Calu3 (cell line): ENCODE results near the gene PBRM1. TPM values are rescaled to one million over a fixed set of nuclear protein-coding genes. Genes with fewer than 3 reads are reported as not detected.

Source experiments
- BruUV-seq: library from RNA; stranded (reverse); fragments of 400-500 nt; replicated peaks from 2 replicates; lab custom pipeline; 2021; lab: Mats Ljungman, UMichigan
- CTCF ChIA-PET: fragments of 300-600 bp; sonication (Branson Sonifier 250); formaldehyde crosslinking; loops from one replicate; lab custom pipeline; 2022; ENCODE audit warnings: antibody characterized with exemption; lab: Charles Lee
- DNase-seq: peaks from one replicate; pipeline ENCODE4 v3.0.0; 2022
- H3K27ac Mint-ChIP-seq: one replicate; pipeline ENCODE4 v1.8.0; 2022; ENCODE audit warnings: mixed read lengths; ENCODE audit not compliant: unreplicated experiment
- H3K27me3 Mint-ChIP-seq: one replicate; pipeline ENCODE4 v1.8.0; 2022; ENCODE audit warnings: mixed read lengths; ENCODE audit not compliant: unreplicated experiment
- H3K36me3 Mint-ChIP-seq: one replicate; pipeline ENCODE4 v1.8.0; 2022; ENCODE audit warnings: mild to moderate bottlenecking, moderate library complexity, mixed read lengths; ENCODE audit not compliant: insufficient read depth, unreplicated experiment
- H3K4me1 Mint-ChIP-seq: one replicate; pipeline ENCODE4 v1.8.0; 2022; ENCODE audit warnings: mild to moderate bottlenecking, low read depth, mixed read lengths; ENCODE audit not compliant: unreplicated experiment
- H3K4me3 Mint-ChIP-seq: one replicate; pipeline ENCODE4 v1.8.0; 2022; ENCODE audit warnings: mild to moderate bottlenecking, low read depth, moderate library complexity, mixed read lengths; ENCODE audit not compliant: unreplicated experiment
- H3K9me3 Mint-ChIP-seq: one replicate; pipeline ENCODE4 v1.8.0; 2022; ENCODE audit warnings: low read depth, mixed read lengths; ENCODE audit not compliant: unreplicated experiment
- intact Hi-C: fragments of 100-400 bp; cut with micrococcal nuclease; formaldehyde crosslinking; loops from one replicate; pipeline ENCODE4 v1.10.0; 2022; ENCODE audit not compliant: unreplicated experiment
- total RNA-seq: library from RNA; stranded (reverse); gene quantifications from 2 replicates; pipeline ENCODE4 v1.2.3, GENCODE V29; 2022
- TF ChIP-seq, protein P1 (sequence below): fragments of 200-600 bp; IDR thresholded peaks from one replicate; pipeline ENCODE4 v1.8.0; 2022; ENCODE audit warnings: antibody characterized with exemption; ENCODE audit not compliant: unreplicated experiment

PBRM1 gene
- total RNA-seq, 1 experiment from 2014 or later: 54.9 TPM

DNA sequence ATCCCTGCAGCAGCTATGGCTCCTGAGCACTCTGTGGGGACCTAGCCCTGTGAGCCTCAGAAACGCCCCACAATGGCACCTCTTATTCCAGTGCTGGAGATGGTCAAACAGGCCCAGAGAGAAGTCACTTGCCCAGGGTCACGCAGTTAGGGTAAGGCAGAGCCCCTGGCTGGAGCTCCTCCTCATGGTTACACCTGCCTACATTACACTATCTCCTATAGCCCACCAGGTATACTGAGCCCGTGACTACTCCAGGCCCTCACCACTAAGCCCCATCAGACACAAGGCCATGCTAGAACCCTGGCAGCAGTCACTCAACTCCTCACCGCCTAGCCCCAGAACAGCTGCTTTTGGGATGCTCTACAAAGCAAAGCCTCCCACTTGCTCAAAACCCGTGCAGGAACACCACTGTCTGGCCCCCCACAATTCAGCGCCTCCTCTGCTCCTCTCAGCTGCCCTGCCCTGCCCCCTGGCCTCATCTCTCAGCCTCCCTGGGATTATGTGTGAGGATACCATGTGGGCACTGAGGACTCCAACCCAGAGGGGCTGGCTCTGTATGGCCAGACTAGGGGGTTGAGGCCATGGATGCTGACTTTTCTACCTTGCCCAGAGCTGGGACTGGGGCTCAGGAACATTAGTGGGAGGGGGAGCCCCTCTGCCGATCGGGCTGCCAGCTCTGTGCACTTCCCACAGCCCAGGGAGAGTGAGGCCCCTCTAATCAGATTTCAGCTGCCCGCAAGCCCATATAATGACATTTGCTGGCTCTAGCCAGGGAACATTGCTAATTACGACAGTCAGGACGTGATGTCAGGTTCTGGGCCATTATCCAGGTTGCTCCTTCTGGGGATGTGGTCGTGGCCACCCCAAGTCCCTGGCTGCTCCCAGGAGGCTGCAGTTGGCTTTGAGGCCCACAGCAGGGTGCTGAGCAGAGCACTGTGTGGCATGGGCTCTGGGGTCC, 156.1 kb downstream of the PBRM1 start:
- peaks cover 61% of the 10 kb centered on the region for H3K36me3 Mint-ChIP-seq
- H3K4me1 Mint-ChIP-seq: no peaks in the 10 kb centered on the region
- DNase-seq: no peak
- H3K27me3 Mint-ChIP-seq: no peaks in the 10 kb centered on the region
- no peak overlapping the region for H3K4me3 Mint-ChIP-seq
- CTCF ChIA-PET: interaction anchor here (0.5 kb wide), 1 partner anchor 32 kb away, joined by 3 read pairs; no protein-coding TSS in a partner anchor
- no peak overlapping the region for H3K27ac Mint-ChIP-seq
- intact Hi-C loops: loop anchor here (10.0 kb wide), 1 partner anchor 155 kb away; the partner anchor contains the start of genes GNL3 and PBRM1
- TF ChIP-seq, protein P1, sequence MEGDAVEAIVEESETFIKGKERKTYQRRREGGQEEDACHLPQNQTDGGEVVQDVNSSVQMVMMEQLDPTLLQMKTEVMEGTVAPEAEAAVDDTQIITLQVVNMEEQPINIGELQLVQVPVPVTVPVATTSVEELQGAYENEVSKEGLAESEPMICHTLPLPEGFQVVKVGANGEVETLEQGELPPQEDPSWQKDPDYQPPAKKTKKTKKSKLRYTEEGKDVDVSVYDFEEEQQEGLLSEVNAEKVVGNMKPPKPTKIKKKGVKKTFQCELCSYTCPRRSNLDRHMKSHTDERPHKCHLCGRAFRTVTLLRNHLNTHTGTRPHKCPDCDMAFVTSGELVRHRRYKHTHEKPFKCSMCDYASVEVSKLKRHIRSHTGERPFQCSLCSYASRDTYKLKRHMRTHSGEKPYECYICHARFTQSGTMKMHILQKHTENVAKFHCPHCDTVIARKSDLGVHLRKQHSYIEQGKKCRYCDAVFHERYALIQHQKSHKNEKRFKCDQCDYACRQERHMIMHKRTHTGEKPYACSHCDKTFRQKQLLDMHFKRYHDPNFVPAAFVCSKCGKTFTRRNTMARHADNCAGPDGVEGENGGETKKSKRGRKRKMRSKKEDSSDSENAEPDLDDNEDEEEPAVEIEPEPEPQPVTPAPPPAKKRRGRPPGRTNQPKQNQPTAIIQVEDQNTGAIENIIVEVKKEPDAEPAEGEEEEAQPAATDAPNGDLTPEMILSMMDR: no peak
- no peaks in the 10 kb centered on the region for H3K9me3 Mint-ChIP-seq
- no TSS peak for BruUV-seq

GRCh38 chr3:52528586-52529375, 156.9 kb downstream of the PBRM1 start:
- H3K27me3 Mint-ChIP-seq: no peaks in the 10 kb centered on the region
- no peak for DNase-seq
- H3K4me1 Mint-ChIP-seq: no peaks in the 10 kb centered on the region
- CTCF ChIA-PET: interaction anchor here (0.5 kb wide), 1 partner anchor 33 kb away, joined by 3 read pairs; no protein-coding TSS in a partner anchor
- H3K4me3 Mint-ChIP-seq: no peak overlapping the region
- TF ChIP-seq, protein P1: no peak
- intact Hi-C loops: no loop called here
- peaks cover 58% of the 10 kb centered on the region for H3K36me3 Mint-ChIP-seq
- H3K27ac Mint-ChIP-seq: no peak overlapping the region
- H3K9me3 Mint-ChIP-seq: no peaks in the 10 kb centered on the region
- BruUV-seq: no TSS peak

DNA sequence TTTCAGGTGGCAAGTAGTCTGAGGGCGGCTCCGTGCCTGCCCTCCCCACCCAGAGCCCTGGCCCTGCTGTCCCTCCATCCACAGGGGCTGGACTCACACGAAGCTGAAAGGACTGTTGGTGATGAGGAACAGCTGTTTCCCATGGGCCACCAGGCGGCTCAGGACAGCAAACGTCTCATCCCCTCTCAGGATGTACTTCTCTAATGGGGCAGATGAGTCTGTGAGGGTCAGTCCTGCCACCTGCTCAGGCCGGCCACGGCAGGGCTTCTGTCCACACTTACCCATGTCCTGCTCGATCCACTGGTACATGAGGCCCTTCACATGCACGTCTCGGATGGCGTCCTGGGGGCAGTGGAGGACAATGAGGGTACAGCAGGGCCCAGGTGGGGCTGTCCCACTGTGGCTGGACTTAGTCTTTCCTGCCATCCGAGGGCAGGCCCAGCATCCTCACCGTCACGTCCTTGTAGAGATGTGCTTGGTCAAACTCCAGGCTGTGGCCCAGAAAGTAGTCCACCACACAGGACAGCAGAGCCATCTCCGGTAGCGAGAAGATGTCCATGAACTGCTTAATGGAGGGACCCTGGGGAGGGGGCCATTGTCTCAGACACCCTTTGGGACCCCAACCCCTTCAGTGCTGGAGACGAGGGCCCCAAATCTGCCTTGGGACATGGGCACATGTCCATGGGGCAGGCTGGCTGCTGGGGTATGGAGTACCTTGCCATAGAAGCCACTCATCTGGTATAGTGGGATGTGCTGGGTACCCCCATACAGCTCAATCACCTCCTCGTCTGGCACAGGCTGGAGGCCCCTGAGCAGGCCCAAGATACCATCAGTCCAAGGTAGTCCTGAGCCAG, 157.8 kb downstream of the PBRM1 start:
- Mint-ChIP-seq H3K9me3 (no peaks in the 10 kb centered on the region), H3K36me3 (peaks cover 61% of the 10 kb centered on the region), H3K27ac (no peak overlapping the region), H3K27me3 (no peaks in the 10 kb centered on the region), H3K4me3 (no peak overlapping the region), H3K4me1 (no peaks in the 10 kb centered on the region)
- TF ChIP-seq, protein P1: no peak
- BruUV-seq: no TSS peak
- intact Hi-C loops: no loop called here
- CTCF ChIA-PET: interaction anchor here (0.6 kb wide), 1 partner anchor 11 kb away, joined by 4 read pairs; no protein-coding TSS in a partner anchor
- no peak for DNase-seq
